ENCODE data around the gene POLR2F.
"Not testable (repeated sequence)": the region's sequence is repeated elsewhere in the genome, so short reads cannot be mapped to it uniquely, and the experiment has no call there.

The POLR2F gene

GRCh38 chr22:37951305-37951704, 2.2 kb upstream of the POLR2F start:
- Histone ChIP-seq H3K79me2 (ENCODE audit: low read length) (peaks cover 20% of the 10 kb centered on the region), H4K20me1 (ENCODE audit: insufficient read depth, low read length) (no peaks in the 10 kb centered on the region), H2AFZ (ENCODE audit: low read depth, low read length) (no peak overlapping the region), H3K9ac (ENCODE audit: low read length) (no peak overlapping the region), H3K27me3 (ENCODE audit: low read depth, low read length) (no peaks in the 10 kb centered on the region), H3K9me3 (ENCODE audit: insufficient read depth, low read length) (no peaks in the 10 kb centered on the region), H3K4me3 (ENCODE audit: low read length) (no peak overlapping the region), H3K4me1 (ENCODE audit: low read length) (peaks cover 10% of the 10 kb centered on the region), H3K27ac (ENCODE audit: low read length) (no peak overlapping the region), H3K36me3 (replicated peaks; ENCODE audit: low read depth, low read length) (no peaks in the 10 kb centered on the region), H3K4me2 (ENCODE audit: low read length) (no peak overlapping the region)
- TF ChIP-seq CTCF (IDR thresholded peaks at IDR 0.05; ENCODE audit: low read depth, low read length) (no peak), EZH2phosphoT487 (IDR thresholded peaks at IDR 0.05; ENCODE audit: low read depth) (no peak)

GRCh38 chr22:37952629-37953028, 870 bp upstream of the POLR2F start:
- not testable (repeated sequence) for H3K4me1 ChIP-seq (ENCODE audit: low read length); H3K27ac ChIP-seq (ENCODE audit: low read length); H3K9me3 ChIP-seq (ENCODE audit: insufficient read depth, low read length); H4K20me1 ChIP-seq (ENCODE audit: insufficient read depth, low read length); H3K27me3 ChIP-seq (ENCODE audit: low read depth, low read length)
- Histone ChIP-seq H3K36me3 (replicated peaks; ENCODE audit: low read depth, low read length) (peaks cover 11% of the 10 kb centered on the region), H3K4me2 (ENCODE audit: low read length) (peak overlapping the region; percentile 95), H3K79me2 (ENCODE audit: low read length) (peaks cover 20% of the 10 kb centered on the region), H3K4me3 (ENCODE audit: low read length) (peak overlapping the region; percentile 91), H3K9ac (ENCODE audit: low read length) (peak overlapping the region; percentile 91; the same call in 1 of the 2 replicates), H2AFZ (ENCODE audit: low read depth, low read length) (peak overlapping the region; percentile 92)

GRCh38 chr22:37953062-37953436, 450 bp upstream of the POLR2F start:
- H2AFZ ChIP-seq (ENCODE audit: low read depth, low read length) = peak overlapping the region; percentile 92
- peaks cover 14% of the 10 kb centered on the region for H3K36me3 ChIP-seq (replicated peaks; ENCODE audit: low read depth, low read length)
- TF ChIP-seq EZH2phosphoT487 (IDR thresholded peaks at IDR 0.05; ENCODE audit: low read depth) = no peak
- TF ChIP-seq CTCF (IDR thresholded peaks at IDR 0.05; ENCODE audit: low read depth, low read length) = no peak
- peaks cover 10% of the 10 kb centered on the region for H3K4me1 ChIP-seq (ENCODE audit: low read length)
- no peaks in the 10 kb centered on the region for H3K9me3 ChIP-seq (ENCODE audit: insufficient read depth, low read length)
- H3K9ac ChIP-seq (ENCODE audit: low read length) = peak overlapping the region; percentile 91
- H3K79me2 ChIP-seq (ENCODE audit: low read length) = peaks cover 20% of the 10 kb centered on the region
- H4K20me1 ChIP-seq (ENCODE audit: insufficient read depth, low read length) = no peaks in the 10 kb centered on the region
- peak overlapping the region; percentile 91 for H3K4me3 ChIP-seq (ENCODE audit: low read length)
- H3K27me3 ChIP-seq (ENCODE audit: low read depth, low read length) = no peaks in the 10 kb centered on the region
- H3K4me2 ChIP-seq (ENCODE audit: low read length) = peak overlapping the region; percentile 95
- no peak overlapping the region for H3K27ac ChIP-seq (ENCODE audit: low read length)

- Histone ChIP-seq H3K4me2 (ENCODE audit: low read length) (peak overlapping the region; percentile 95), H2AFZ (ENCODE audit: low read depth, low read length) (no peak overlapping the region), H3K27me3 (ENCODE audit: low read depth, low read length) (no peaks in the 10 kb centered on the region), H4K20me1 (ENCODE audit: insufficient read depth, low read length) (no peaks in the 10 kb centered on the region), H3K36me3 (replicated peaks; ENCODE audit: low read depth, low read length) (peaks cover 26% of the 10 kb centered on the region), H3K27ac (ENCODE audit: low read length) (no peak overlapping the region), H3K9me3 (ENCODE audit: insufficient read depth, low read length) (no peaks in the 10 kb centered on the region), H3K79me2 (ENCODE audit: low read length) (peaks cover 20% of the 10 kb centered on the region), H3K4me3 (ENCODE audit: low read length) (peak overlapping the region; percentile 91), H3K4me1 (ENCODE audit: low read length) (peaks cover 10% of the 10 kb centered on the region), H3K9ac (ENCODE audit: low read length) (0 out of 2 replicates have a peak overlapping the region, but pooled peaks have one; percentile 91)
- TF ChIP-seq CTCF (IDR thresholded peaks at IDR 0.05; ENCODE audit: low read depth, low read length) = no peak
- TF ChIP-seq EZH2phosphoT487 (IDR thresholded peaks at IDR 0.05; ENCODE audit: low read depth) = no peak
Measured at GRCh38 chr22:37954686-37955085, 1.2 kb downstream of the POLR2F start.

- H3K27ac ChIP-seq (ENCODE audit: low read length); H3K9me3 ChIP-seq (ENCODE audit: insufficient read depth, low read length); H3K4me2 ChIP-seq (ENCODE audit: low read length); H2AFZ ChIP-seq (ENCODE audit: low read depth, low read length); H4K20me1 ChIP-seq (ENCODE audit: insufficient read depth, low read length); H3K9ac ChIP-seq (ENCODE audit: low read length); H3K27me3 ChIP-seq (ENCODE audit: low read depth, low read length); H3K4me1 ChIP-seq (ENCODE audit: low read length); H3K4me3 ChIP-seq (ENCODE audit: low read length): not testable (repeated sequence)
- Histone ChIP-seq H3K79me2 (ENCODE audit: low read length) (peaks cover 20% of the 10 kb centered on the region), H3K36me3 (replicated peaks; ENCODE audit: low read depth, low read length) (peaks cover 26% of the 10 kb centered on the region)
Measured at GRCh38 chr22:37955825-37956397, 2.4 kb downstream of the POLR2F start.
